Mesenchymal stem cell (in vitro differentiated cells and primary cell): ENCODE measurements around the gene NIM1K.
A peak's percentile ranks its signal among the peaks of the same experiment; 100 is the strongest.

Experiments used
- DNase-seq: peaks from one replicate; pipeline ENCODE4 v3.0.0-alpha.2; 2013
- H2AFZ ChIP-seq: one replicate; pipeline ENCODE4 v1.6.1; 2013; ENCODE audit warnings: low read depth, mild to moderate bottlenecking, control low read depth, inconsistent platforms, low read length, moderate library complexity
- H2AK5ac ChIP-seq: 2 replicates; pipeline ENCODE4 v1.6.1; 2013; ENCODE audit warnings: low read length, moderate library complexity, mild to moderate bottlenecking, inconsistent platforms; ENCODE audit not compliant: severe bottlenecking
- H2BK120ac ChIP-seq: one replicate; pipeline ENCODE4 v1.6.1; 2013; ENCODE audit warnings: low read depth, mild to moderate bottlenecking, inconsistent platforms, low read length, moderate library complexity
- H2BK12ac ChIP-seq, 2 experiments: one replicate each; pipeline ENCODE4 v1.6.1; 2013; ENCODE audit warnings: inconsistent platforms in 2 of 2, low read length in 2 of 2, mild to moderate bottlenecking in 2 of 2, moderate library complexity in 2 of 2, control low read depth in 1 of 2
- H2BK15ac ChIP-seq: one replicate; pipeline ENCODE4 v1.6.1; 2013; ENCODE audit warnings: mild to moderate bottlenecking, low read depth, inconsistent platforms; ENCODE audit not compliant: poor library complexity, severe bottlenecking
- H2BK5ac ChIP-seq: 2 replicates; pipeline ENCODE4 v1.6.1; 2013; ENCODE audit warnings: low read depth, mild to moderate bottlenecking, low read length, control low read depth, inconsistent platforms; ENCODE audit not compliant: poor library complexity, severe bottlenecking
- H3K14ac ChIP-seq, 2 experiments: one replicate each; pipeline ENCODE4 v1.6.1; 2013; ENCODE audit warnings: inconsistent platforms in 2 of 2, low read length in 2 of 2, control low read depth in 1 of 2, mild to moderate bottlenecking in 1 of 2, moderate library complexity in 1 of 2
- H3K18ac ChIP-seq, 2 experiments: one replicate each; pipeline ENCODE4 v1.6.1; 2013; ENCODE audit warnings: inconsistent platforms in 2 of 2, low read length in 2 of 2, control low read depth in 1 of 2, low read depth in 1 of 2, mild to moderate bottlenecking in 1 of 2
- H3K23ac ChIP-seq, 2 experiments: one replicate each; pipeline ENCODE4 v1.6.1; 2013; ENCODE audit warnings: inconsistent platforms in 2 of 2, low read length in 2 of 2, mild to moderate bottlenecking in 2 of 2, moderate library complexity in 2 of 2, control low read depth in 1 of 2
- H3K27ac ChIP-seq: 2 replicates; pipeline ENCODE4 v1.5.1; 2013; ENCODE audit warnings: mild to moderate bottlenecking, moderate library complexity, low read length, control low read depth, inconsistent platforms; ENCODE audit not compliant: poor library complexity, severe bottlenecking
- H3K27me3 ChIP-seq, 2 experiments: 2 replicates each; pipeline versions ENCODE4 v1.6.1 to v1.7.0; 2013; ENCODE audit warnings: low read length in 2 of 2, mild to moderate bottlenecking in 2 of 2, moderate library complexity in 2 of 2, control low read depth in 1 of 2, inconsistent platforms in 1 of 2; ENCODE audit not compliant: control insufficient read depth in 1 of 2, insufficient read depth in 1 of 2
- H3K36me3 ChIP-seq, 2 experiments: 2 replicates each; pipeline versions ENCODE4 v1.6.1 to v1.7.0; 2013; ENCODE audit warnings: low read length in 2 of 2, control low read depth in 1 of 2, inconsistent platforms in 1 of 2, low read depth in 1 of 2, mild to moderate bottlenecking in 1 of 2; ENCODE audit not compliant: insufficient read depth in 2 of 2, control insufficient read depth in 1 of 2
- H3K4ac ChIP-seq, 2 experiments: one replicate each; pipeline ENCODE4 v1.6.1; 2013; ENCODE audit warnings: inconsistent platforms in 2 of 2, low read length in 2 of 2, mild to moderate bottlenecking in 2 of 2, moderate library complexity in 2 of 2, control low read depth in 1 of 2, low read depth in 1 of 2
- H3K4me1 ChIP-seq: 2 replicates; pipeline ENCODE4 v1.6.1; 2013; ENCODE audit warnings: low read depth, low read length, control low read depth; ENCODE audit not compliant: control insufficient read depth, insufficient read depth
- H3K4me2 ChIP-seq: 2 replicates; pipeline ENCODE4 v1.6.1; 2013; ENCODE audit warnings: low read length, mild to moderate bottlenecking, inconsistent platforms; ENCODE audit not compliant: poor library complexity, severe bottlenecking
- H3K4me3 ChIP-seq, 2 experiments: 2 replicates each; pipeline versions ENCODE4 v1.5.1 to v1.7.0; 2013; ENCODE audit warnings: low read length in 2 of 2, mild to moderate bottlenecking in 2 of 2, control low read depth in 1 of 2, low read depth in 1 of 2; ENCODE audit not compliant: insufficient read depth in 1 of 2
- H3K79me1 ChIP-seq: replicated peaks from 2 replicates; pipeline ENCODE4 v1.6.1; 2013; ENCODE audit warnings: mild to moderate bottlenecking, control low read depth, low read length, inconsistent platforms; ENCODE audit not compliant: poor library complexity, severe bottlenecking
- H3K9ac ChIP-seq: 2 replicates; pipeline ENCODE4 v1.7.0; 2013; ENCODE audit warnings: mild to moderate bottlenecking, low read length, moderate library complexity
- H3K9me3 ChIP-seq: 2 replicates; pipeline ENCODE4 v1.7.0; 2013; ENCODE audit warnings: mild to moderate bottlenecking, low read length; ENCODE audit not compliant: control insufficient read depth
- H4K8ac ChIP-seq: one replicate; pipeline ENCODE4 v1.6.1; 2013; ENCODE audit warnings: inconsistent platforms, mild to moderate bottlenecking, low read length, moderate library complexity
- H4K91ac ChIP-seq: one replicate; pipeline ENCODE4 v1.6.1; 2013; ENCODE audit warnings: mild to moderate bottlenecking, low read length, inconsistent platforms
- WGBS: methylation state at CpG from one replicate; pipeline ENCODE4 v1.1.7; 2013; ENCODE audit warnings: mixed read lengths; 5-methylcytosine and 5-hydroxymethylcytosine counted together

NIM1K gene

GRCh38 chr5:43244823-43245565 lies 53.0 kb downstream of the NIM1K start:
- H3K4ac ChIP-seq: no peak overlapping the region
- no peak overlapping the region for H3K27ac ChIP-seq
- H3K23ac ChIP-seq: no peak overlapping the region
- no peak overlapping the region for H2BK5ac ChIP-seq
- no peak overlapping the region for H2BK120ac ChIP-seq
- H3K79me1 ChIP-seq: no peaks in the 10 kb centered on the region
- no peaks in the 10 kb centered on the region for H3K4me1 ChIP-seq
- no peak for DNase-seq
- H3K9ac ChIP-seq: no peak overlapping the region
- no peak overlapping the region for H4K91ac ChIP-seq
- H3K9me3 ChIP-seq: no peaks in the 10 kb centered on the region
- H3K36me3 ChIP-seq: no peaks in the 10 kb centered on the region
- H4K8ac ChIP-seq: no peak overlapping the region
- no peak overlapping the region for H2AFZ ChIP-seq
- no peak overlapping the region for H3K18ac ChIP-seq
- no peak overlapping the region for H3K4me2 ChIP-seq
- WGBS: 84% methylated on average over 10 of the region's 11 CpGs
- H3K14ac ChIP-seq: no peak overlapping the region
- no peak overlapping the region for H3K4me3 ChIP-seq
- H2BK15ac ChIP-seq: no peak overlapping the region
- H3K27me3 ChIP-seq: peaks cover 0 to 14% of the 10 kb centered on the region in 2 experiments
- H2AK5ac ChIP-seq: no peak overlapping the region
- H2BK12ac ChIP-seq: no peak overlapping the region

- no peak overlapping the region for H3K4me3 ChIP-seq
- no peak overlapping the region for H3K23ac ChIP-seq
- H3K27ac ChIP-seq: no peak overlapping the region
- 89% methylated on average over 18 of the region's 19 CpGs for WGBS
- peak overlapping the region in 1 of 2 experiments; percentile 22 for H3K14ac ChIP-seq
- no peaks in the 10 kb centered on the region for H3K79me1 ChIP-seq
- H2BK120ac ChIP-seq: no peak overlapping the region
- H2BK15ac ChIP-seq: no peak overlapping the region
- H3K9ac ChIP-seq: no peak overlapping the region
- H3K4me2 ChIP-seq: no peak overlapping the region
- no peaks in the 10 kb centered on the region for H3K9me3 ChIP-seq
- no peak overlapping the region for H2BK12ac ChIP-seq
- H2AK5ac ChIP-seq: no peak overlapping the region
- H3K18ac ChIP-seq: no peak overlapping the region
- no peak overlapping the region for H4K91ac ChIP-seq
- H3K36me3 ChIP-seq: no peaks in the 10 kb centered on the region
- H2AFZ ChIP-seq: no peak overlapping the region
- no peak overlapping the region for H2BK5ac ChIP-seq
- H3K27me3 ChIP-seq: peaks cover 0 to 14% of the 10 kb centered on the region in 2 experiments
- DNase-seq: no peak
- H3K4ac ChIP-seq: no peak overlapping the region
- no peak overlapping the region for H4K8ac ChIP-seq
- no peaks in the 10 kb centered on the region for H3K4me1 ChIP-seq
Measured at GRCh38 chr5:43245724-43246385, 53.8 kb downstream of the NIM1K start.

- no peak overlapping the region for H3K23ac ChIP-seq
- no peak overlapping the region for H3K18ac ChIP-seq
- H3K4me1 ChIP-seq: no peaks in the 10 kb centered on the region
- no peak overlapping the region for H2AFZ ChIP-seq
- H3K9me3 ChIP-seq: no peaks in the 10 kb centered on the region
- H3K4ac ChIP-seq: no peak overlapping the region
- H3K27ac ChIP-seq: no peak overlapping the region
- H4K8ac ChIP-seq: no peak overlapping the region
- no peak overlapping the region for H3K14ac ChIP-seq
- DNase-seq: no peak
- no peak overlapping the region for H2BK12ac ChIP-seq
- H4K91ac ChIP-seq: no peak overlapping the region
- H3K79me1 ChIP-seq: no peaks in the 10 kb centered on the region
- H3K9ac ChIP-seq: no peak overlapping the region
- H3K27me3 ChIP-seq: peaks cover 4 to 12% of the 10 kb centered on the region in 2 experiments
- WGBS: 86% methylated on average over 5 of the region's 5 CpGs
- no peak overlapping the region for H3K4me3 ChIP-seq
- H2BK120ac ChIP-seq: no peak overlapping the region
- no peak overlapping the region for H2AK5ac ChIP-seq
- no peaks in the 10 kb centered on the region for H3K36me3 ChIP-seq
- H2BK5ac ChIP-seq: no peak overlapping the region
- no peak overlapping the region for H3K4me2 ChIP-seq
- H2BK15ac ChIP-seq: no peak overlapping the region
Measured at GRCh38 chr5:43251754-43252153, 59.7 kb downstream of the NIM1K start.

GRCh38 chr5:43255704-43256103 lies 63.7 kb downstream of the NIM1K start:
- Histone ChIP-seq H2BK5ac (no peak overlapping the region), H3K4me2 (no peak overlapping the region), H2AK5ac (no peak overlapping the region), H3K79me1 (no peaks in the 10 kb centered on the region), H3K27me3 (peaks cover 4 to 15% of the 10 kb centered on the region in 2 experiments), H3K9me3 (no peaks in the 10 kb centered on the region), H4K91ac (no peak overlapping the region), H3K4ac (no peak overlapping the region), H2BK120ac (no peak overlapping the region), H3K9ac (no peak overlapping the region), H4K8ac (no peak overlapping the region), H2AFZ (no peak overlapping the region), H3K14ac (no peak overlapping the region), H3K27ac (no peak overlapping the region), H3K36me3 (no peaks in the 10 kb centered on the region), H3K18ac (no peak overlapping the region), H2BK15ac (no peak overlapping the region), H3K4me3 (no peak overlapping the region), H3K4me1 (no peaks in the 10 kb centered on the region), H3K23ac (no peak overlapping the region), H2BK12ac (no peak overlapping the region)
- 84% methylated on average over 2 of the region's 2 CpGs for WGBS
- no peak for DNase-seq
